Urothelium cell line (cell line): ENCODE results near the gene PAQR3.
"Not testable (repeated sequence)": the region's sequence is repeated elsewhere in the genome, so short reads cannot be mapped to it uniquely, and the experiment has no call there.

ENCODE experiments used
- DNase-seq: peaks from one replicate; pipeline ENCODE4 v3.0.0; 2011; ENCODE audit warnings: low spot score, mixed read lengths
- FAIRE-seq: peaks from 2 replicates; lab custom pipeline; 2011; peaks lifted over from hg19 to GRCh38; lab: Jason Lieb, UNC

The PAQR3 gene

DNA sequence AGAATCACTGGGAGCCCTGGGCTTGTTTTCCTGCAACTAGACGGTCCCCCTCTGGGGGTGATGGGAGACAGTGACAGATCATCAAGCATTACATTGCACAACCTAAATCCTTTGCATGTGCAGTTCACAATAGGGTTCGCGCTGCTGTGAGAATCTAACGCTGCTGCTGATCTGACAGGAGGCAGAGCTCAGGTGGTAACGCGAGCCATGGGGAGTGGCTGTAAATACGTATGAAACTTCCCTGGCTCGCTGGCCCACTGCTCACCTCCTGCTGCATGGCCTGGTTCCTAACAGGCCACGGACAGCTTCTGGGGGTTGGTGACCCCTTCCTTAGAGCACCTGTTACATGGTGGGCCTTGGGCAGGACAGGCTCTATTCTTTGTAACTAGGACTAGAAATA lies 10.4 kb downstream of the PAQR3 start:
- no peak for FAIRE-seq
- DNase-seq: no peak

GRCh38 chr4:78926826-78927225 lies 12.4 kb downstream of the PAQR3 start:
- FAIRE-seq (no peak), DNase-seq (no peak)

- DNase-seq (no peak), FAIRE-seq (no peak)
Observed at GRCh38 chr4:78923464-78924312, 15.6 kb downstream of the PAQR3 start.

DNA sequence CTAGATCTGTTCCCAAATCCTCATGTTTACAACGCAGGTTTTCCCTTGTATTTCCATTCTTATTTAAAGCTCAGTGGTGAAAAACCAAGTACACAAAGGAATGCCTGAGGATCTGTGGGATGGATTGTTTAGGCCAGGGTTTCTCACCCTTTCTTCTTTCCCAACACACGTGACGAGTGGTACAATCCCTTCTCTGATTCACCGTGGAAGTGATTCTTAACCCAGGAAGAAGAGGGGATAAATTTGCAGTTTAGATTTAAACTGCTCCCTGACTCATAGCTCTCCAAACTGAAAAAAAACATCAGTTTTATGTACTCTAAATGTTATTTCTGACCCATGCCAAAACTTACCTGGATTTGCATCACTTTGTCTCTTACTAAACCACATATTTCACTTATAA lies 17.0 kb downstream of the PAQR3 start:
- FAIRE-seq: no peak

GRCh38 chr4:78910612-78911011 lies 28.6 kb downstream of the PAQR3 start:
- DNase-seq (no peak), FAIRE-seq (no peak)

More for the DNA sequence above, 17.0 kb downstream of the PAQR3 start:
- DNase-seq: no peak

DNA sequence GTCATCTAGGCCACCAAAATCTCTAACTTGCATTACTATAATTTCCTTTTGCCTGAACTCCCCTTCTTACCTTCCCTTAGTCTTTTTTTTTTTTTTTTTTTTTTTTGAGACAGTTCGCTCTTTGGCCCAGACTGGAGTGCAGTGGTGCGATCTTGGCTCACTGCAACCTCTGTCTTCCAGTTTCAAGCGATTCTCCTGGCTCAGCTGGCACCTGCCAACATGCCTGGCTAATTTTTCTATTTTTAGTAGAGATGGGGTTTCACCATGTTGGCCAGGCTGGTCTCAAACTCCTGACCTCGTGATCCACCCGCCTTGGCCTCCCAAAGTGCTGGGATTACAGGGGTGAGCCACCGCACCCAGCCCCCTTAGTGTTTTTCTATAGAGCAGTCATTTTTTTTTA lies 30.3 kb downstream of the PAQR3 start:
- DNase-seq, FAIRE-seq: not testable (repeated sequence)

DNA sequence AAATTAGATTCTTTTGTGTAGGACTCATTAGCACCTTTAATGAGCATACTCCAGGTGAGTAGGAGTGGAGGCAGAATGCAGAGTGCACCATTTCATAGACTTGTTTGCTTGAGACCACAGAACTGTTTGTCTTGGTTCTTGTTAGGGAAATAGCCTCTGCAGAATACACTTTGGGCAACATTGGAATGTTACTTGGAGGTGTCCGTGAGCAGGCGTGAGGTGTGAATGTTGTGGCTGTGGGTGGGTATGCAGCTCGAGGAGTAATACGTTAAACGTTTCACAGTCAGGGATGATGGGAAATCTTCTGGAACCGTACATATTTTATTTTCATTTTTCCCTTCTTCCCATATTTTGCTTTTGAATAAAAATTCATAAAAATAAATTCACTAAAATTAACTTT lies 31.6 kb downstream of the PAQR3 start:
- FAIRE-seq: no peak
- DNase-seq: no peak

GRCh38 chr4:78904143-78904542 lies 35.1 kb downstream of the PAQR3 start:
- DNase-seq (no peak), FAIRE-seq (no peak)

DNA sequence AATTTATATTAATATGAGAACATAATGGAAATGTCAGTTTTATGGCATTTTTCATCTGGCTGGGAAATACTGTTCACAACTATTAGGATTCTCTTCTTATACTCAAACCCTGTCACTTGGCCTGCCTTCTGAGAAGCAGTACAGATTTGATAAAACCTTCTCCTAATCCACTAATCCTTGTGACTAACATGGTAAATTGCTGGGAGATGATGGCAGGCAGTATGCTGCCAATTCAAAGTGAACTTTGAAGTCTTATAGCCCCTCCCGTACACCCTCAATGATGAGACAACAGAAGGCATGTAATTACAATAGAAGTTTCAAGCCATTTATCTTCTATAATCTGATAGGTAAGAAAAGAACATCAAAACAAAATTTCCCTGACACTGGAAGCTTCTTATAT lies 36.9 kb downstream of the PAQR3 start:
- no peak for FAIRE-seq
- no peak for DNase-seq

- DNase-seq: no peak
- no peak for FAIRE-seq
Observed at GRCh38 chr4:78901882-78902281, 37.4 kb downstream of the PAQR3 start.

GRCh38 chr4:78899302-78899701 lies 39.9 kb downstream of the PAQR3 start:
- no peak for FAIRE-seq
- no peak for DNase-seq

DNA sequence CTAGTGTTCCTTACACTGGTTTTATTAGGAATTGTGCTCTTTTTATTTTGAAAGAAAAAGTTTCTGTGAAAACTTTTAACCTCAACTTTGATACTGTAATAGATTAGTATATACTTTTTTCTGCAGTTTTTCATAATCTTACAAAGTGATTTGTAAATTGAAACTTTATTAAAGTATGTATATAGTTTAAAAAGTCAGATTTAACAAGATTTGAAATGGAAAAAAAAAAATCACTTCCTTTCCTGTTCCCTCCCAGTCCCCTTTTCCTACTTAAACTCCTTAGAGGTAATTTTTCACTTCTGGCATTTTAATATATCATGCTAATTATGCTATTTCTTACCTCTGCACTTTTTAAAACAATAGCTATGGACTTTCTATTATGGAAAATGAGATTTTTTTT lies 49.3 kb downstream of the PAQR3 start:
- no peak for FAIRE-seq
- no peak for DNase-seq

DNA sequence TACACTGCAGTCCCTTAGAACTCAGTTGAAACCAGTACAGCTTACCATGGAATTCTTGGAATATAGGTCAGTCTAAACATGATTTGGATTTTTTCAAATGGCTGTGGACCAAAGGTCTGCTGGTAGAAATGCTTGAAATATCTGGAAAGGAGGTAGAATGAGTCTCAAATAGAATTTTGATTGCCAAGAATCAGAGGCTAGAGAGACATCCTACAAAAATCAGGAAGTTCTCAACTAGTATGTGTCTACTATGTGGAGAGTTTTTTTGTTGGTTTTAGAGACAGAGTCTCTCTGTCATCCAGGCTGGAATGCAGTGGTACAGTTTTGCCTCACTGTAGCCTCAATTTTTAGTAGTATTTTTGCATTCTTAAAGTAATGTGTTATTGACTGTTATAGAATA lies 53.6 kb downstream of the PAQR3 start:
- FAIRE-seq: no peak
- no peak for DNase-seq

DNA sequence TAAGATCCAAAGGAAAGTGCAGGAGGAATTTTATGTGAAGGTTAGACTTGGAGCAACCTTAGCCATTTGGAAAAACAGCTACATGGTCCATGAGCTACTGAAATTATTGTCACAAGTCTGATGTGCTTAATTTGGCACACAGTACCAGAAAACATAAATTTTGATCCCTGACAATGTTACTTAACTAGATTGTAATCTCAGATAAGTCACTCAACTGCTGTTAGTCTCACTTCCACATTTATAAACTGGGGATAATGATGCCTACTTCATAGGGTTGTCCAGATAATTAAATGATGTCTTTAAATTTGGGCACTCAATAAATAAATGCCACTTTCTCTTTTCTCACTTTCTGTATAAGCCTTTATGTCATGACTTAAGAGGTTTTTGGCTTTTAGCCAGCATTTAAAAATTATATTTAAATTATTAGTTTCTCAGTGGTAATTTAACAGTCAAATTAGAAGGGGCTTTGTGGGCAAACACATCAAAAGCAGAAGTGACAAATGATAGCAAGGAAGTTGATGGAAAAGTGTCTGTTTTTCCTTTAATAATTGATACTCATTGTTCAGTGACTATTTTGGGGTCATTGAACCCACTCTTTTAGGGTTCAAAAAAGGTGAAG lies 58.3 kb downstream of the PAQR3 start:
- FAIRE-seq (no peak), DNase-seq (no peak)

- DNase-seq (no peak), FAIRE-seq (no peak)
Observed at GRCh38 chr4:78878031-78878430, 61.2 kb downstream of the PAQR3 start.

DNA sequence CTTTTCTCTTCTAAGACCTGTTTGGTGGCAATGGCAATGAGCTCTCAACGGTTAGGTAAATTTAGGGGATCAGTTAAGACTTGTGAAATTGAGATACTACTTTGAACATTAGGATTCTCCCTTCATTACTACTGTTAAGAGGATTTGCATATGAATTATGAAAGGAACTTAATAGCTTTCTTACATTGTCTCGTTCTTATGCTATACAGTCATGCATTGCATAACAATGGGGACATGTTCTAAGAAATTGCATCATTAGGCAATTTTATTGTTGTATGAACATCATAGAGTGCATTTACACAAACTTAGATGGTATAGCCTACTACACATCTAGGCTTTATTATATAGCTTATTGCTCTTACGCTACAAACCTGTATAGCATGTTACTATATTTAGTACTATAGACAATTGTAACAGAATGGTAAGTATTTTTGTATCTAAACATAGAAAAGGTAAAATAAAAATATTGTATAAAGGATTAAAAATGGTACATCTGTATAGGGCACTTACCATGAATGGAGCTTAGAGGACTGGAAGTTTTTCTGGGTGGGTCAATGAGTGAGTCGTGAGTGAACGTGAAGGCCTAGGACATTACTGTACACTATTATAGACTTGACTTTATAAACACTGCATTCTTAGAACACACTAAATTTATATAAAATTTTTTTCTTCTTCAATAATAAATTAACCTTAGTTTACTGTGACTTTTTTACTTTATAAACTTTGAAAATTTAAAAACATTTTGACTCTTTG lies 62.5 kb downstream of the PAQR3 start:
- FAIRE-seq: no peak
- no peak for DNase-seq

GRCh38 chr4:78870056-78870455 lies 69.2 kb downstream of the PAQR3 start:
- DNase-seq (no peak), FAIRE-seq (no peak)

DNA sequence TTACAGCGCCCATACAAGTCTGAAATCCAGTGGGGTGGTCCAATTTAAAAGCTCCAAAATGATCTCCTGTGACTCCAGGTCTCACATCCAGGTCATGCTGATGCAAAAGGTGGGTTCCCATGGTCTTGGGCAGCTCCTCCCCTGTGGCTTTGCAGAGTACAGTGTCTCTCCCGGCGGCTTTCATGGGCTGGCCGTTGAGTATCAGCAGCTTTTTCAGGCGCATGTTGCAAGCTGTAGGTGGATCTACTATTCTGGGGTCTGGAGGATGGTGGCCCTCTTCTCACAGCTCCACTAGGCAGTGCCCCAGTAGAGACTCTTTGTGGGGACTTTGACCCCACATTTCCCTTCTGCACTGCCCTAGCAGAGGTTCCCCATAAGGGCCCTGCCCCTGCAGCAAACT lies 70.5 kb downstream of the PAQR3 start:
- FAIRE-seq, DNase-seq: not testable (repeated sequence)

DNA sequence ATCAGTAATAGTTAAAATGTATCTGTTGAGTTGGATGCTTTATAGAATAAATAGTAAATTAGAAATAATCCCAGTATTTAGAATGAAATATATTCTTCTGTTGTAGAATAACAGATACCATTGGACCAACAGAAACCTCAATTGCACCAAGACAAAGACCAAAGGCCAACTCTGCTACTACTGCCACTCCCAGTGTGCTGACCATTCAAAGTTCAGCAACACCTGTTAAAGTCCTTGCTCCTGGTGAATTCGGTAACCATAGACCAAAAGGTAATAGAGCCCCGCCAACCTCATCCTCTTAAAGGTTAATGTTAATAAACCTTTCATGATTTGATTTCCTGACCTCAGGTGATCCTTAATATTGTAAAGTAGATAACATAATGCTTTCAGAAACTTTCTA lies 73.8 kb downstream of the PAQR3 start:
- FAIRE-seq (no peak), DNase-seq (no peak)

- FAIRE-seq (no peak), DNase-seq (peak; percentile 27)
Observed at GRCh38 chr4:78864405-78865024, 74.7 kb downstream of the PAQR3 start.

DNA sequence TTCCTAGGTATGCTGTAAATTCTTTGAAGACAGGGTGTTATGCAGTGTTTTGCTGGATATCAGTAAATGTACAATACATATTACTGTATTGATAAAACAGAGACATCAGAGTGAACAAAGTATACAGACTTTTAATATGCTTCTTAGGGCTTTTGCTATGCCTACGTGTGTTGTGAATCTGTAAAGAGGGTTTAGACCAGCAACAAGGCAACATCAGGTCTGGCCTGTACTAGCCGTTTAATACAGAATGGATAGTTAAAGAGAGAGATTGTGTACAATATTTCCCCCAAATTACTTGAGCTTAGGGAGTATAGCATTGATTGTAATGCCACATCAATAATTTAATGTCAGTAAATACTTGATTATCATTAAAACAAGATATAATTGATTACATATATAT lies 75.2 kb downstream of the PAQR3 start:
- no peak for FAIRE-seq
- DNase-seq: no peak
